ENCODE results near the gene CAD.

GRCh38 chr2:27251766-27252165 lies 34.6 kb downstream of the CAD start:
- TF ChIP-seq CTCF (IDR thresholded peaks at IDR 0.05; ENCODE audit: insufficient read depth, low read depth, low read length) (no peak), EZH2 (IDR thresholded peaks at IDR 0.05; ENCODE audit: insufficient read depth, low read length) (no peak)

All from astrocyte (in vitro differentiated cells and primary cell).